Subcutaneous abdominal adipose tissue (tissue), 5 donors: ENCODE results near the gene AFF1.

Source experiments
- H3K27ac ChIP-seq: one replicate; pipeline ENCODE4 v1.7.0; 2013; ENCODE audit warnings: low read depth, mild to moderate bottlenecking, inconsistent platforms, low read length, moderate library complexity
- H3K27me3 ChIP-seq, 5 donors: one replicate each; pipeline ENCODE4 v1.7.0; 2013; ENCODE audit warnings: low read length in 5 of 5, inconsistent platforms in 1 of 5; ENCODE audit not compliant: control insufficient read depth in 5 of 5, insufficient read depth in 4 of 5
- H3K36me3 ChIP-seq, 5 donors: one replicate each; pipeline ENCODE4 v1.7.0; 2013; ENCODE audit warnings: low read length in 5 of 5; ENCODE audit not compliant: control insufficient read depth in 5 of 5, insufficient read depth in 5 of 5
- H3K4me1 ChIP-seq, 5 donors: one replicate each; pipeline ENCODE4 v1.7.0; 2013; ENCODE audit warnings: low read length in 5 of 5, mild to moderate bottlenecking in 3 of 5, moderate library complexity in 1 of 5; ENCODE audit not compliant: control insufficient read depth in 5 of 5, insufficient read depth in 5 of 5
- H3K4me3 ChIP-seq, 5 donors: one replicate each; pipeline ENCODE4 v1.7.0; 2013; ENCODE audit warnings: low read length in 5 of 5, low read depth in 1 of 5
- H3K9ac ChIP-seq, 5 donors: one replicate each; pipeline ENCODE4 v1.7.0; 2013; ENCODE audit warnings: low read length in 5 of 5, mild to moderate bottlenecking in 4 of 5, moderate library complexity in 3 of 5
- H3K9me3 ChIP-seq, 5 donors: one replicate each; pipeline ENCODE4 v1.7.0; 2013; ENCODE audit warnings: low read length in 5 of 5; ENCODE audit not compliant: control insufficient read depth in 5 of 5
- donor health status: healthy.
- donor health status: healthy.
- donor health status: healthy.
- donor health status: healthy.
- donor health status: healthy.

Gene AFF1

DNA sequence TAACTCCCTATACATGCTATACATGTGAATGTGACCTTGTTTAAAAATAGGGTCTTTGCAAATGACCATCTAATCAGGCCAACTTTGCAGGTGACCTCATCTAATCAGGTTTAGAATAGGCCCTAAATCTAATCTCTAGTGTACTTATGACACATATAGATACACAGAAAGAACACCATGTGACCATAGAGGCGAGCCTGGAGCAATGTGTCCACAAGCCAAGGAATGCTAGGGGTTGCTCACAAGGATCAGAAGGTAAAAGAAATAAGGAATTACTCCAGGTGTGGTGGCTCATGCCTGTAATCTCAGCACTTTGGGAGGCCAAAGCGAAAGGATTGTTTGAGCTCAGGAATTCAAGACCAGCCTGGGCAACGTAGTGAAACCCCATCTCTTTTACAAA is 32.9 kb upstream of the AFF1 start:
- no peaks in the 10 kb centered on the region for H3K27me3 ChIP-seq

DNA sequence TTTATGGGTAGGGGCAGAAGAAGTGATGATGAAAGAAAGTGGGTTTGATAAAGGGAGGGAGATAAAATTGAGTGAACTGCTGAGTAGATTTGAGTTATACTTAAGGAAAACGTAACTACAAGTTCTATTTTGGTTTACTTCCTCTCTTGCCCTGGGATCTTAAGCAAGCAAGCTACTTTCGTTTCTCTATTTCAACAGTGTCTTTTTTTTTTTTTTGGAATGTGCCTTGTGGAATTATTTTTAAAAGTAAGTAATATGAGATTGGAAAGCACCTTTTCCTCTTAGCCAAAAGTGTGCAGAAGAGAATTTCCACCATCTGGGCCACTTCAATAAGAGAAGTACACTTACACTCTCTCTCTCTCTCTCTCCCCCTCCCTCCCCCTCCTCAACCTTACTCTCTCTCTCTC is 26.6 kb upstream of the AFF1 start:
- Histone ChIP-seq H3K4me3 (peak overlapping the region in 3 of 5 donors; percentile 11 to 31 (median 14)), H3K4me1 (peaks cover 0 to 35% (median 28%) of the 10 kb centered on the region in 5 donors)

More for the DNA sequence above, 32.9 kb upstream of the AFF1 start:
- Histone ChIP-seq H3K9ac (no peak overlapping the region), H3K36me3 (no peaks in the 10 kb centered on the region), H3K4me3 (no peak overlapping the region), H3K9me3 (no peaks in the 10 kb centered on the region), H3K4me1 (peaks cover 0 to 11% (median 8%) of the 10 kb centered on the region in 5 donors), H3K27ac (no peak overlapping the region)

DNA sequence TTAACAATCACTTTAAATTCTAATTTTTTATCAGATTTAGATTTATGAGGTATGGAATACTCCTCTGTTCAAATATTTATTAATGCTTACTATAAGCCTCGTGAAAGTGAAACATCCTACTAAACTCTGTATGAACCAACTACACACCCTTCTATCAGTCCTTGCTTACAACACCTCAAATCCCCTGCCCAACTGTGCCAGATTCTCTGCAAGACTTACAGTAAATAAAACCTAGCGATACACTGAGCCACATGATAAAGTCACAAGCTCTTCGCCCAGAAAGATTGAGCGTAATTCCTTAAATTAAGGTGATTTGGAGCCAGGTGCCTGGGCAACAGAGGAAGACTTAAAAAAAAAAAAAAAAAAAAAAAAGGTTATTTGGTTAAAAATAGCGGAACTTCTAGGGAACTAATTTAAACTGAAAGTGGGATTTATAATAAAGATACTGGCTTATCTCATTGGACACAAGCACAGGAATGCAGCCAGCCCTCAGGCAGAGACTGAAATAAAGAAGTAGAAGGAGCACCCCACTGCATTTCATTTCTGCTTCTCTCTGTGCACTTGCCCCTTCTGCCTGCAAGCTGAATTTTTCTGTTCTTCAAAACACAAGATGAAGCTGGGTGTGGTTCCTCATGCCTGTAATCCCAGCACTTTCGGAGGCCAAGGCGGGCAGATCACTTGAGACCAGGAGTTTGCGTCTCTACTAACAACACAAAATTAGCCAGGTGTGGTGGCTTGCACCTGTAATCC is 25.1 kb upstream of the AFF1 start:
- Histone ChIP-seq H3K27ac (no peak overlapping the region), H3K36me3 (peaks cover 0 to 2% (median 0%) of the 10 kb centered on the region in 5 donors), H3K27me3 (no peaks in the 10 kb centered on the region), H3K9ac (no peak overlapping the region), H3K4me3 (no peak overlapping the region), H3K4me1 (peaks cover 0 to 27% (median 23%) of the 10 kb centered on the region in 5 donors), H3K9me3 (no peaks in the 10 kb centered on the region)

More for the DNA sequence above, 26.6 kb upstream of the AFF1 start:
- Histone ChIP-seq H3K9me3 (no peaks in the 10 kb centered on the region), H3K9ac (peak overlapping the region in 2 of 5 donors; percentile 28 to 58), H3K36me3 (peaks cover 0 to 2% (median 0%) of the 10 kb centered on the region in 5 donors), H3K27ac (peak overlapping the region; percentile 59), H3K27me3 (no peaks in the 10 kb centered on the region)

DNA sequence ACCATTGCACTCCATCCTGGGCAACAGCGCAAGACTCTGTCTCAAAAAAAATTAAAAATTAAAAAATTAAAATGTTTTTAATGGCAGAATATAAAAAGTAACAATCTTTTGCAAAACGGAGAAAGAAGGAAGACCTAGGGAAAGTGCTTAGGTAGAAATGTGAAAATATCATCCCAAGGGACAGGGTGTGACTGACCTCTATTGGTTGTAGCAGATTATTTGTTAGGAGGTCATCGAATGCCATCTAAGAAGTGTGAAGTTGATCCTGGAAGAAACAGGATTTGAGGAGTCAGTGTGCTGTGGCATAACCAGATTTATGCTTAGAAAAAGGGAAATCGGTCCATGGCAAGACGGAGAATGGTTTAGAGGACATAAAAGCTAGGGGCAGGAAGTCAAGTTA is 24.4 kb upstream of the AFF1 start:
- peaks cover 0 to 2% (median 0%) of the 10 kb centered on the region in 5 donors for H3K36me3 ChIP-seq
- H3K4me3 ChIP-seq, result no peak overlapping the region
- H3K9ac ChIP-seq, result no peak overlapping the region
- H3K27ac ChIP-seq, result no peak overlapping the region
- no peaks in the 10 kb centered on the region for H3K27me3 ChIP-seq
- peaks cover 0 to 27% (median 22%) of the 10 kb centered on the region in 5 donors for H3K4me1 ChIP-seq
- H3K9me3 ChIP-seq, result no peaks in the 10 kb centered on the region

DNA sequence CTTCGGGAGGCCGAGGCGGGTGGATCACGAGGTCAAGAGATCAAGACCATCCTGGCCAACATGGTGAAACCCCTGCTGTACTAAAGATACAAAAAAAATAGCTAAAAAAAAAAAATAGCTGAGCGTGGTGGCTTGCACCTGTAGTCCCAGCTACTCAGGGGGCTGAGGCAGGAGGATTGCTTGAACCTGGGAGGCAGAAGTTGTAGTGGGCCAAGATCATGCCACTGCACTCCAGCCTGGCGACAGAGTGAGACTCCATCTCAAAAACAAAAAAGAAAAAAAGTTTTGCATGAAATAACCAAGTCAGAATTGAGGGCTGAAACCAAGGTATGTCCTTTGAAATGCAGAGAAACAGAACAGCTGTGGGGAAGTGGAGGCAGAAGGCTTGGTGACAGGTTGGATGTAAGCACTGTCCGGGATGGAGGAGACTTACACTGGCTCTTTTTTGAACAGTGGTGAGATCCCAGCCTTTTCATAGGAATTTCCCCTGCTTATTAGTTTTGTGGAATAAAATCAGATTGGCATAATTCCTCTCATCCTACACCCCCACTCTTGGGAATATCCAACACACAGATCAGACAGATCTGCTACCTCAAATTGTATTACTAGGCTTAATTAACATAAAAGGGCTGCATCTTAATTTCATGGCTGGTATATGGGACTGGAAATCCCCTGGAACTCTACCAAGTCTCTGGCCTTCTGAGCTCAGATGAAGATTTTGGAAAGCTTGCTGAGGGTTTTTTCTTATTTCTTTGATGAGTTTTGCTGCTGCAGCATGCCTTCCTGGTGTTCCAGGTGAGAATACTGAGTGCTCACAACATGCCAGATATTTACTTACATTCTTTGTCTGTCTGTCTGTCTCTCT is 23.8 kb upstream of the AFF1 start:
- Histone ChIP-seq H3K36me3 (peaks cover 0 to 2% (median 0%) of the 10 kb centered on the region in 5 donors), H3K27me3 (no peaks in the 10 kb centered on the region), H3K27ac (no peak overlapping the region), H3K9ac (no peak overlapping the region), H3K4me3 (no peak overlapping the region), H3K4me1 (peaks cover 0 to 27% (median 22%) of the 10 kb centered on the region in 5 donors), H3K9me3 (no peaks in the 10 kb centered on the region)

DNA sequence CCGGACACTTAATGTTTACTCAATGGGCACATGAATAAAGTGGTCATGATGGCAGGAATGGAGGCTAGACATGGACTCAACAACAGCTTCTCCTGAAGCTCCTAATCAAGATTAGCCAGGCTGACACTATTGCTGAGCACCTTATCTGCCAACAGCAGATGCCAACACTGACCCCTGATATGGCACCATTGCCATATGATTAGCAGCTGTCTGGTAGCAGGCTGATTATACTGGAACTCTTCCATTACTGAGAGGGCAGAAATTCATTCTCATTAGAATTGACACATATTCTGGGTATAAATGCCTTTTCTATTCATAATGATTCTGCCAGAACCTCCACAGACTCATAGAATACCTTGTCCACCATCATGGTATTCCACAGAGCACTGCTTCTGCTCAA is 18.4 kb upstream of the AFF1 start:
- no peaks in the 10 kb centered on the region for H3K9me3 ChIP-seq
- H3K9ac ChIP-seq, result no peak overlapping the region
- H3K27me3 ChIP-seq, result no peaks in the 10 kb centered on the region
- peaks cover 0 to 2% (median 0%) of the 10 kb centered on the region in 5 donors for H3K36me3 ChIP-seq
- H3K4me3 ChIP-seq, result no peak overlapping the region
- no peak overlapping the region for H3K27ac ChIP-seq
- H3K4me1 ChIP-seq, result peaks cover 6 to 29% (median 20%) of the 10 kb centered on the region in 5 donors

DNA sequence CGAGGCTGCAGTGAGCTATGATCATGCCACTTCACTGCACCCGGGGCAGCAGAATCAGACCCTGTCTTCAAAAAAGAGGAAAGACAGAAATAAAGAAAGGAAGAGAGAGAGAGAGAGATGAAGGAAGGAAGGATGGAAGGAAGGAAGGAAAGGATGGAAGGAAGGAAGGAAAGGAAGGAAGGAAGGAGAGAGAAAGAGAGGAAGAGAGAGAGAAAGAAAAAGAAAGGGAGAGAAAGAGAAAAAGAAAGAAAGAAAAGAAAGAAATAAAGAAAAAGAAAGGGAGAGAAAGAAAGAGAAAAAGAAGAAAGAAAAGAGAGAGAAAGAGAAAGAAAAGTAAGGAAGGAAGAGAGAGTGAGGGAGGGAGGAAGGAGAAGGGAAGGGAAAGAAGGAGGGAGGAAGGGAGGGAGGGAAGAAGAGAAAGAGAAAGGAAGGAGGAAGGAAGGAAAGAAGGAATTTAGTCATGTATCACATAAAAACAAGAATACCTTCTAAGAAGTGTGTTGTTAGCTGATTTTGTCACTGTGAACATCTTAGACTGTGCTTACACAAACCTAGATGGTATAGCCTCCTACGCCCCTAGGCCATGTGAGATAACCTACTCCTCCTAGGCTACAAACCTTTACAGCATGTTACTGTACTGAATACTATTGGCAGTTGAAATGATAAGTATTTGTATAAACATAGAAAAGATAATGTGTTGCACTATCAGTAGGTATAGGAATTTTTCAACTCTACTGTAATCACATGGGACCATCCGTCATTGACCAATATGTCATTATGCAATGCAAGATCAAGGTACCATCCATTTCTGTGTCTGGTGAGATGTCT is 17.4 kb upstream of the AFF1 start:
- H3K9me3 ChIP-seq, result no peaks in the 10 kb centered on the region

DNA sequence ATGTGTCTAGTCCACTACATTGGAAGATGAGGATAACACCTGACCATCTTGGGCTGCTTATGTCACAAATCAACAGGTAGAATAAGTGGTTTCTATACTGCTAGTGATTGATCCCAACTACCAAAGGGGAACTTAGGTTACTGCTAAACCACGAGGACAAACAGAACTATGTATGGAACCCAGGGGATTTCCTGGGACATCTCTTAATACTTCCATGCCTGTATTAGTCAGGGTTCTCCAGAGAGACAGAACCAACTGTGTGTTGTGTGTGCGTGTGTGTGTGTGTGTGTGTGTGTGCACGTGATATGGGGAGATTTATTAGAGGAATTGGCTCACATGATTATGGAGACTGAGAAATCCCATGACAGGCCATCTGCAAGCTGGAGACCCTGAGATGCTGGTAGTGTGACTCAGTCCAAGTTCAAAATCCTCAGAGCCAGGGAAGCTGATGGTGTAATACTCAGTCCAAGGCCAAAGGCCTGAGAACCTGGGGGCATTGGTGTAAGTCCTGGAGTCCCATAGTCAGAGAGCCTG is 16.2 kb upstream of the AFF1 start:
- Histone ChIP-seq H3K27ac (peak overlapping the region; percentile 67), H3K9ac (no peak overlapping the region), H3K9me3 (no peaks in the 10 kb centered on the region), H3K4me3 (no peak overlapping the region), H3K36me3 (no peaks in the 10 kb centered on the region), H3K4me1 (peaks cover 6 to 35% (median 20%) of the 10 kb centered on the region in 5 donors), H3K27me3 (no peaks in the 10 kb centered on the region)

More for the DNA sequence above, 17.4 kb upstream of the AFF1 start:
- Histone ChIP-seq H3K27me3 (no peaks in the 10 kb centered on the region), H3K36me3 (peaks cover 0 to 2% (median 0%) of the 10 kb centered on the region in 5 donors), H3K4me1 (peaks cover 6 to 35% (median 20%) of the 10 kb centered on the region in 5 donors), H3K9ac (no peak overlapping the region), H3K4me3 (no peak overlapping the region), H3K27ac (no peak overlapping the region)

DNA sequence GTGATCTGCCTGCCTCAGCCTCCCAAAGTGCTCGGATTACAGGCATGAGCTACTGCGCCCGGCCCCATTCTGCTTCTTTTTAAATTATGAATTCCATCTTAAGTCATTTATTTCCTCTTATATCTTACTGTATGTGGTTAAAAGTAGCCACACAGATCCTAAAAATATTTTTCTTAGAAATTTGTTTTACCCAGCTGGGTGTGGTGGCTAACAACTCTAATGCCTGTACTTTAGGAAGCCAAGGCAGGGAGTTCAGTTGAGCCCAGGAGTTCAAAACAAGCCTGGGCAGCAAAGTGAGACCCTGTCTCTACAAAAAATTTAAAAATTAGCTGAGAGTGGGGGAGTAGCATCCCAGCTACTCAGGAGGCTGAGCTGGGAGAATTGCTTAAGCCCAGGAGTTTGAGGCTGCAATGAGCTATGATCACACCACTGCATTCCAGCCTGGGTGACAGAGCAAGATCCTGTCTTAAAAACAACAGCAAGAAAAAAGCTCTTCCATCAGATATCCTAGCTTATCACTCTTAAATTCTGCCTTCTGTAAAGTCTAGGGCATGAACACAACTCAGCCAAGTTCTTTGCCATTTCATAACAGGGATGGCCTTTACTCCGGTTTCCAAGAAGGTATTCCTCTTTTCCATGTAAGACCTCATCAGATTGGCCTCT is 15.1 kb upstream of the AFF1 start:
- Histone ChIP-seq H3K4me1 (peaks cover 6 to 35% (median 20%) of the 10 kb centered on the region in 5 donors), H3K9me3 (no peaks in the 10 kb centered on the region), H3K4me3 (no peak overlapping the region), H3K27ac (peak overlapping the region; percentile 67), H3K27me3 (no peaks in the 10 kb centered on the region), H3K36me3 (no peaks in the 10 kb centered on the region), H3K9ac (no peak overlapping the region)
